ENCODE results near the gene LAMA3. TPM values are rescaled to one million over a fixed set of nuclear protein-coding genes. Genes with fewer than 3 reads are reported as not detected.

LAMA3 gene
- total and polyA plus RNA-seq, 10 of the 15 experiments (the other 5 are each of a cell fraction or from before 2014, with no cell fraction given), result 0.37 to 6.5 (median 5.4) TPM

- in situ Hi-C loops (cut with MboI) (no loop called here), intact Hi-C loops (cut with micrococcal nuclease; ENCODE audit: unreplicated experiment) (no loop called here)
- no peaks in the 10 kb centered on the region for H3K79me2 ChIP-seq (ENCODE audit: control insufficient read depth, insufficient read depth, low read length)
- no peak overlapping the region for H2AFZ ChIP-seq (ENCODE audit: control insufficient read depth, low read depth, low read length)
- H3K36me3 ChIP-seq (ENCODE audit: control insufficient read depth in 2 of 2, insufficient read depth in 2 of 2, low read length in 1 of 2), result no peaks in the 10 kb centered on the region
- DNase-seq (ENCODE audit: low read depth, low spot score) (no peak), FAIRE-seq (no peak), ATAC-seq (no peak)
- ChIA-PET SMC1A (ENCODE audit: uncharacterized antibody, unreplicated experiment) (no interaction called here), CTCF (no interaction called here), RAD21 (ENCODE audit: unreplicated experiment) (no interaction called here), POLR2A (no interaction called here)
- no TSS peak for BruUV-seq (replicated peaks)
- no peak overlapping the region for H3K4me2 ChIP-seq (ENCODE audit: control insufficient read depth, insufficient read depth)
- H4K20me1 ChIP-seq (ENCODE audit: control insufficient read depth, insufficient read depth), result no peaks in the 10 kb centered on the region
- H3K9me3 ChIP-seq (replicated peaks; ENCODE audit: control insufficient read depth, insufficient read depth, low read length), result no peaks in the 10 kb centered on the region
- WGBS (ENCODE audit: insufficient coverage, insufficient replicate concordance, low lambda C conversion rate, missing lambda C conversion rate), result 74% methylated on average over 4 of the region's 4 CpGs
- H3K9ac ChIP-seq (ENCODE audit: control insufficient read depth, insufficient read depth, low read length), result no peak overlapping the region
- no peaks in the 10 kb centered on the region; a peak in 1 of 4 replicates for H3K27me3 ChIP-seq (replicated peaks in 1 of 2; ENCODE audit: control insufficient read depth in 2 of 2, insufficient read depth in 2 of 2, low read length in 1 of 2)
- no peak overlapping the region for H3K4me3 ChIP-seq
- H3K27ac ChIP-seq (ENCODE audit: control insufficient read depth, insufficient read depth), result no peak overlapping the region
- H3K4me1 ChIP-seq (ENCODE audit: control insufficient read depth, insufficient read depth, low read length), result no peaks in the 10 kb centered on the region
- no peak for TF ChIP-seq ATF3 (IDR thresholded peaks at IDR 0.05; ENCODE audit: borderline replicate concordance, extremely low read depth, low read depth, low read length)
- TF ChIP-seq SREBF2 (IDR thresholded peaks at IDR 0.05; ENCODE audit: low read length), result no peak
- no peak for TF ChIP-seq BACH1 (IDR thresholded peaks at IDR 0.05; ENCODE audit: borderline replicate concordance)
- TF ChIP-seq RAD51 (IDR thresholded peaks at IDR 0.05), result no peak
- TF ChIP-seq RELB (IDR thresholded peaks at IDR 0.05; ENCODE audit: low read depth), result no peak
- TF ChIP-seq PBX3 (IDR thresholded peaks at IDR 0.05; ENCODE audit: insufficient replicate concordance, low read depth, low read length), result no peak
- TF ChIP-seq RUNX3 (IDR thresholded peaks at IDR 0.05; ENCODE audit: low read length), result no peak
- no peak for TF ChIP-seq POLR2A (IDR thresholded peaks at IDR 0.05; ENCODE audit: low read depth, low read length)
- no peak for TF ChIP-seq LARP7 (IDR thresholded peaks at IDR 0.05)
- no peak for TF ChIP-seq NKRF (conservative IDR thresholded peaks at IDR 0.05)
- TF ChIP-seq HDAC6 (IDR thresholded peaks at IDR 0.05; ENCODE audit: unreplicated experiment), result no peak
- TF ChIP-seq TBL1XR1 (IDR thresholded peaks at IDR 0.05; ENCODE audit: low read depth, low read length), result no peak
- TF ChIP-seq SMARCA5 (IDR thresholded peaks at IDR 0.05), result no peak
- no peak for TF ChIP-seq EZH2 (IDR thresholded peaks at IDR 0.05; ENCODE audit: borderline replicate concordance, control insufficient read depth, low read depth, low read length)
- TF ChIP-seq ZBTB40 (IDR thresholded peaks at IDR 0.05; ENCODE audit: borderline replicate concordance), result no peak
- no peak for TF ChIP-seq RELA (IDR thresholded peaks at IDR 0.05; ENCODE audit: borderline replicate concordance, partially characterized antibody)
Measured at GRCh38 chr18:23882616-23883276, 193.5 kb downstream of the LAMA3 start.

Measured in GM12878 (cell line).